CD4-positive, alpha-beta T cell treated with Interleukin-10 for 1 hour (primary cell): ENCODE measurements around the gene AGMO.

Source experiments
- DNase-seq: peaks from one replicate; pipeline ENCODE4 v3.0.0-alpha.2; 2020

The AGMO gene

GRCh38 chr7:15389073-15389472 is 172.7 kb downstream of the AGMO start:
- DNase-seq = no peak

DNA sequence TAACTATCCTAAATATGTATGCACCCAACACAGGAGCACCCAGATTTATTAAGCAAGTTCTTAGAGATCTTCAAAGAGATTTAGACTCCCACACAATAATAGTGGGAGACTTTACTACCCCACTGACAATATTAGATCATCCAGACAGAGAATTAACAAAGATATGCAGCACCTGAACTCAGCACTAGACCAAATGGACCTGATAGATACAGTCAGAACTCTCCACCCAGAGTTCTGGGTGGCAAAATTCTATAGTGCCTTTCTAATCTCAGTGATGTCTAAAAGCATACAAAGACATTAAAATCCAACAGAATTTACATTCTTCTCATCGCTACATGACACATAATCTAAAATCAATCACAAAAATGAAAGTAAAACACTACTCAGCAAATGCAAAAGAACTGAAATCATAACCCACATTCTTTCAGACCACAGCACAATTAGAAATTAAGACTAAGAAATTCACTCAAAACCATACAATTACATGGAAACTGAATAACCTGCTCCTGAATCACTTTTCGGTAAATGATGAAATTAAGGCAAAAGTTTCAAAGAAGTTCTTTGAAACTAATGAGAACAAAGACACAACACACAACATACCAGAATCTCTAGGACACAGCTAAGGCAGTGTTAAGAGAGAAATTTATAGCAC is 183.2 kb downstream of the AGMO start:
- no peak for DNase-seq

DNA sequence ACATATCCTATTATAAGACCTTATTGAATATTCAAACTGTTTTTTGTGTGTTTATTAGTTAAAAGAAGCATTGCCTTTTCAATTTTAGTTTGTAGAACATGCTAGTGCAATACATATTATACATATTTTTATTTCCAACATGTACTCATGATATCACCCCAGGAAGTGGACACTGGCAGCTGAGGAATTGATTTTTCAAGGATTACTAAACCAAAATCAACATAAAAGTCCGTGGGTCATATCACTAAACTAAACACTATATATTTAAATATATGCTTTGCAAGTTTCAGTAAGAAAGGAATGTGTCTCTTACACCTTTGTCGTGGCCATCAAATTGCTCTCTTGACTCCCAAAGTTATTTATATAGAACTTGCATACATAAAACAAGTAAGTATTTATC is 185.2 kb downstream of the AGMO start:
- no peak for DNase-seq

DNA sequence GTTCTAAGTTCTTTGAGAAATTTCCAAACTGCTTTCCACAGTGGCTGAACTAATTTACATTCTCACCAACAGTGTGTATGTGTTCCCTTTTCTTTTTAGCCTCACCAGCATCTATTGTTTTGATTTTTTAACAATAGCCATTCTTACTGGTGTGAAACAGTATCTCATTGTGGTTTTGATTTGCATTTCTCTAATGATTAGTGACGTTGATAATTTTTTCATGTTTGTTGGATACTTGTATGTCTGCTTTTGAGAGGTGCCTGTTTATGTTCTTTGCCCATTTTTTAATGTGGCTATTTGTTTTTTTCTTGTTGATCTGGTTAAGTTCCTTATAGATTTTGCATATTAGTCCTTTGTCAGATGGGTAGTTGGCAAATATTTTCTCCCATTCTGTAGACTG is 191.4 kb downstream of the AGMO start:
- no peak for DNase-seq

GRCh38 chr7:15368653-15369052 is 193.2 kb downstream of the AGMO start:
- no peak for DNase-seq

- no peak for DNase-seq
These were observed 193.9 kb downstream of the AGMO start for GRCh38 chr7:15367897-15368296.

DNA sequence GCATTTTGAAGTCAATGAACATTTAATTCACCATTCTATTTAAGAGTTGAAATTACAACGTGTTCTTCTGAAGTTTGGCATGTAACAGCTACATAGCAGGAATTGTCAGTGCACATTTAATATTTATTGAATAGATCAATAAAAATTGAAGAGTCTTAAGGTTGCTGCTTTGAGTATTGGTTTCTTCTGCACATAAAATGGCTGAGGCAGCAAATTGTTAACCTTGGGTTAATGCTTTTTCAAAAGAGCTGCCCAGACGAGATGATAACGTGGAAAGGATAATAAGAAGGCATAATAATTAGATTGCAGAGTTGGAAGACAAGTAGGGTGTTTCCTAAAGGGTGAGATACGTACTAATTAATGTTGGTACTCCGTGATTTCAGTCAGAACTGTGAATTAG is 203.7 kb downstream of the AGMO start:
- DNase-seq = no peak

- DNase-seq = no peak
These were observed 209.2 kb downstream of the AGMO start for GRCh38 chr7:15352421-15353206.

- no peak for DNase-seq
These were observed 216.6 kb downstream of the AGMO start for GRCh38 chr7:15345216-15345615.

- no peak for DNase-seq
These were observed 220.0 kb downstream of the AGMO start for GRCh38 chr7:15341817-15342216.

GRCh38 chr7:15336146-15336545 is 225.7 kb downstream of the AGMO start:
- DNase-seq = no peak

DNA sequence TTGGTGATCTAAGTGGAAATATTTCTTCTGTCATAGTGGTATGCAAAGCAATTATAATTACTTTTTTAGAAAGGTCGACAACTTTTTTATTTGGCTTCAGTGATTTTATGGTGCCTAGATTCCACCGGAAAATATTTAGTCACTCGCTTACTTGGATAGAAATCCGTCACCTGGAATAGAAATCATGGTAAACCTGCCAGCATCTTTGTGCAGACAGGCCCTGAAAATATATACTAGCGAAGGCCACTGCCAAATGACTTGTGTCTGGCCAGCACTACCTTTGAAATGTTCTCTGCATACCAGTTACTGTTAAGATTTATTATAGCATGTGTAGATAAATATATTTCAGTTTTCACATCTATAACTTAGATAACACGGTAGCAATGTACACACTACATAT is 226.4 kb downstream of the AGMO start:
- DNase-seq = no peak

- no peak for DNase-seq
These were observed 227.1 kb downstream of the AGMO start for GRCh38 chr7:15334536-15335263.

- DNase-seq = no peak
These were observed 228.9 kb downstream of the AGMO start for GRCh38 chr7:15332956-15333355.

- DNase-seq = no peak
These were observed 230.9 kb downstream of the AGMO start for GRCh38 chr7:15330943-15331342.

- no peak for DNase-seq
These were observed 234.8 kb downstream of the AGMO start for GRCh38 chr7:15327001-15327400.

DNA sequence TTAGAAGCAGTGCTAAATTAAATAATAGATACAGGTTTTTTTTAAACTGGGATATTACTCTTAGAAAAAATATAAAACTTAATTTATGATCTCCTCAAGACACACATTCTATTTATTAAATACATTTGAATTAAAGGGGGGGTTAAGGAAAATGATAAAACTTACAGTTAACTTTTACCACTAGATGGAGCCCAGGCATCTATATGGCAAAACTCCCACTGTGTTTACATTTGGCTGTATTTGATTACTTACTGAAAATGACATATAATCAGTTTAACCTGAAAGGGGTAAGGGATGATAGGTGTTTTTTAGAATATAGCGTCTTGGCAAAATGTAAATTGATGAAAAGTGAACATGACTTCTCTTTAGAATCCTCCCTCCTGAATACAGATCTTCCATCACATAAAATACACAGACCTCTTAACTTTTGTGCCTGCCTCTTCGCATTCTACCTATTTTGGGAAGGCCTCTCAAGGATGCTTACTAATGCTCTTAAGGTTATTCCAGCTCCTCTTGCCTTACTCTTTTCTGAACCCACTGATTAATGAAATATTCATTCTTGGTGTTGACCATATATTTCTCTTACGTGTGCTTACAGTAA is 235.7 kb downstream of the AGMO start:
- DNase-seq = no peak

GRCh38 chr7:15323550-15323949 is 238.3 kb downstream of the AGMO start:
- no peak for DNase-seq

- DNase-seq = no peak
These were observed 244.6 kb downstream of the AGMO start for GRCh38 chr7:15317215-15317614.

DNA sequence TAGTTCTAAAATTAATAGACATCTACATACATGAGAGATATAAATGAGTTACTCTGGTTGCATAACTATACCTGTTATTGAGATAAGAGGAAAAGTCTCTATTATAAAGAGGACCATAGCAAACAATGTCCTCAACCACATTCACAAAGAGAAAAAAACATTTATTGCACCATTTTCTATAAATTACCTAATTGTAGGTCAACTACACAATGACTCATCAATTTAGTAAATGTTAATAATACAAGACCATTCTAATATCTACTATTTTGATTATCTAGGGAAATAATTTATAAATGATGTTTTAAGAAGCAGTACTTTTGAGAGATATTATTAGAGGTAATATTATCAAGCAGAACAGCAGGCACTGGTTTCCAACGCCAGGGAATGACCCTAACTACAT is 246.1 kb downstream of the AGMO start:
- DNase-seq = no peak

GRCh38 chr7:15314922-15315321 is 246.9 kb downstream of the AGMO start:
- no peak for DNase-seq

GRCh38 chr7:15313361-15313760 is 248.5 kb downstream of the AGMO start:
- DNase-seq = no peak

- DNase-seq = no peak
These were observed 251.9 kb downstream of the AGMO start for GRCh38 chr7:15309872-15310271.

GRCh38 chr7:15308821-15309220 is 253.0 kb downstream of the AGMO start:
- no peak for DNase-seq
